T-helper 2 cell treated with Interferon-gamma antibody and Interleukin-4, amounts not matched to agents 5 μg/mL and 100 μg/mL, for 36 hours (primary cell): Measurements from ENCODE around the gene HLA-A.
"Not testable (repeated sequence)": the region's sequence is repeated elsewhere in the genome, so short reads cannot be mapped to it uniquely, and the experiment has no call there.

Experiments
- DNase-seq: peaks from one replicate; pipeline ENCODE4 v3.0.0; 2021; ENCODE audit warnings: low spot score
- H3K27ac Mint-ChIP-seq: one replicate; pipeline ENCODE4 v1.8.0; 2021; ENCODE audit warnings: mild to moderate bottlenecking, mixed read lengths
- H3K27me3 Mint-ChIP-seq: one replicate; pipeline ENCODE4 v1.8.0; 2021; ENCODE audit warnings: low read depth, mixed read lengths
- H3K36me3 Mint-ChIP-seq: one replicate; pipeline ENCODE4 v1.8.0; 2021; ENCODE audit warnings: low read depth, mixed read lengths
- H3K4me1 Mint-ChIP-seq: one replicate; pipeline ENCODE4 v1.8.0; 2021; ENCODE audit warnings: low read depth, mixed read lengths
- H3K4me3 Mint-ChIP-seq: one replicate; pipeline ENCODE4 v1.8.0; 2022; ENCODE audit warnings: mild to moderate bottlenecking, moderate library complexity, mixed read lengths
- H3K9me3 Mint-ChIP-seq: one replicate; pipeline ENCODE4 v1.8.0; 2021; ENCODE audit warnings: mixed read lengths

HLA-A gene

GRCh38 chr6:29958921-29959320 is 16.6 kb downstream of the HLA-A start:
- H3K27ac Mint-ChIP-seq = no peak overlapping the region
- no peaks in the 10 kb centered on the region for H3K27me3 Mint-ChIP-seq
- H3K4me3 Mint-ChIP-seq = no peak overlapping the region
- peaks cover 14% of the 10 kb centered on the region for H3K4me1 Mint-ChIP-seq
- DNase-seq = no peak
- no peaks in the 10 kb centered on the region for H3K36me3 Mint-ChIP-seq
- H3K9me3 Mint-ChIP-seq = no peaks in the 10 kb centered on the region

GRCh38 chr6:29959467-29959866 is 17.1 kb downstream of the HLA-A start:
- no peaks in the 10 kb centered on the region for H3K36me3 Mint-ChIP-seq
- H3K27ac Mint-ChIP-seq = no peak overlapping the region
- H3K4me1 Mint-ChIP-seq = peaks cover 18% of the 10 kb centered on the region

GRCh38 chr6:29961966-29962365 is 19.6 kb downstream of the HLA-A start:
- Mint-ChIP-seq H3K27ac (no peak overlapping the region), H3K36me3 (peaks cover 9% of the 10 kb centered on the region), H3K4me1 (peaks cover 37% of the 10 kb centered on the region), H3K27me3 (no peaks in the 10 kb centered on the region), H3K4me3 (no peak overlapping the region), H3K9me3 (no peaks in the 10 kb centered on the region)
- no peak for DNase-seq

More at GRCh38 chr6:29959467-29959866, 17.1 kb downstream of the HLA-A start:
- no peak for DNase-seq
- Mint-ChIP-seq H3K4me3 (no peak overlapping the region), H3K27me3 (no peaks in the 10 kb centered on the region), H3K9me3 (no peaks in the 10 kb centered on the region)

- H3K27me3 Mint-ChIP-seq, DNase-seq, H3K27ac Mint-ChIP-seq, H3K9me3 Mint-ChIP-seq, H3K36me3 Mint-ChIP-seq: not testable (repeated sequence)
- peak overlapping the region; percentile 23 for H3K4me3 Mint-ChIP-seq
- peaks cover 41% of the 10 kb centered on the region for H3K4me1 Mint-ChIP-seq
Measured at GRCh38 chr6:29963697-29964096, 21.4 kb downstream of the HLA-A start.

GRCh38 chr6:29964518-29964886 is 22.2 kb downstream of the HLA-A start:
- H3K27me3 Mint-ChIP-seq = no peaks in the 10 kb centered on the region
- H3K4me3 Mint-ChIP-seq = peak overlapping the region; percentile 93
- DNase-seq = no peak
- no peaks in the 10 kb centered on the region for H3K9me3 Mint-ChIP-seq
- H3K27ac Mint-ChIP-seq = peak overlapping the region; percentile 96
- H3K4me1 Mint-ChIP-seq = peaks cover 37% of the 10 kb centered on the region
- peaks cover 9% of the 10 kb centered on the region for H3K36me3 Mint-ChIP-seq

GRCh38 chr6:29964887-29965562 is 22.7 kb downstream of the HLA-A start:
- no peaks in the 10 kb centered on the region for H3K9me3 Mint-ChIP-seq
- peaks cover 37% of the 10 kb centered on the region for H3K4me1 Mint-ChIP-seq
- DNase-seq = peak; percentile 76
- H3K27ac Mint-ChIP-seq = peak overlapping the region; percentile 96
- H3K27me3 Mint-ChIP-seq = no peaks in the 10 kb centered on the region
- H3K4me3 Mint-ChIP-seq = peak overlapping the region; percentile 93
- peaks cover 9% of the 10 kb centered on the region for H3K36me3 Mint-ChIP-seq

- H3K9me3 Mint-ChIP-seq = no peaks in the 10 kb centered on the region
- peak overlapping the region; percentile 93 for H3K4me3 Mint-ChIP-seq
- H3K27ac Mint-ChIP-seq = peak overlapping the region; percentile 96
- H3K36me3 Mint-ChIP-seq = peaks cover 9% of the 10 kb centered on the region
- H3K4me1 Mint-ChIP-seq = peaks cover 37% of the 10 kb centered on the region
- DNase-seq = no peak
- no peaks in the 10 kb centered on the region for H3K27me3 Mint-ChIP-seq
Measured at GRCh38 chr6:29965563-29965872, 23.2 kb downstream of the HLA-A start.

- peaks cover 9% of the 10 kb centered on the region for H3K36me3 Mint-ChIP-seq
- H3K4me3 Mint-ChIP-seq = peak overlapping the region; percentile 93
- peak overlapping the region; percentile 96 for H3K27ac Mint-ChIP-seq
- no peaks in the 10 kb centered on the region for H3K27me3 Mint-ChIP-seq
- H3K4me1 Mint-ChIP-seq = peaks cover 37% of the 10 kb centered on the region
- H3K9me3 Mint-ChIP-seq = no peaks in the 10 kb centered on the region
- DNase-seq = peak; percentile 50
Measured at GRCh38 chr6:29965873-29966601, 23.7 kb downstream of the HLA-A start.

GRCh38 chr6:29967379-29968010 is 25.2 kb downstream of the HLA-A start:
- H3K9me3 Mint-ChIP-seq = no peaks in the 10 kb centered on the region
- H3K27me3 Mint-ChIP-seq = peaks cover 3% of the 10 kb centered on the region
- no peak for DNase-seq
- peaks cover 9% of the 10 kb centered on the region for H3K36me3 Mint-ChIP-seq
- H3K4me1 Mint-ChIP-seq = peaks cover 43% of the 10 kb centered on the region
- peak overlapping the region; percentile 93 for H3K4me3 Mint-ChIP-seq
- H3K27ac Mint-ChIP-seq = no peak overlapping the region

- Mint-ChIP-seq H3K36me3 (peaks cover 9% of the 10 kb centered on the region), H3K27ac (no peak overlapping the region), H3K9me3 (no peaks in the 10 kb centered on the region), H3K4me1 (peaks cover 40% of the 10 kb centered on the region), H3K27me3 (peaks cover 5% of the 10 kb centered on the region), H3K4me3 (no peak overlapping the region)
- no peak for DNase-seq
Measured at GRCh38 chr6:29968130-29968529, 25.8 kb downstream of the HLA-A start.

GRCh38 chr6:29968905-29969304 is 26.6 kb downstream of the HLA-A start:
- no peak for DNase-seq
- Mint-ChIP-seq H3K27ac (no peak overlapping the region), H3K27me3 (peaks cover 12% of the 10 kb centered on the region), H3K4me1 (peaks cover 37% of the 10 kb centered on the region), H3K36me3 (peaks cover 9% of the 10 kb centered on the region), H3K9me3 (no peaks in the 10 kb centered on the region), H3K4me3 (no peak overlapping the region)

- H3K36me3 Mint-ChIP-seq = peaks cover 5% of the 10 kb centered on the region
- DNase-seq = no peak
- H3K4me3 Mint-ChIP-seq = no peak overlapping the region
- peaks cover 35% of the 10 kb centered on the region for H3K4me1 Mint-ChIP-seq
- H3K27me3 Mint-ChIP-seq = peaks cover 31% of the 10 kb centered on the region
- H3K27ac Mint-ChIP-seq = no peak overlapping the region
- no peaks in the 10 kb centered on the region for H3K9me3 Mint-ChIP-seq
Measured at GRCh38 chr6:29970711-29971110, 28.4 kb downstream of the HLA-A start.

- Mint-ChIP-seq H3K27ac (no peak overlapping the region), H3K27me3 (peaks cover 58% of the 10 kb centered on the region), H3K4me1 (peaks cover 30% of the 10 kb centered on the region)
Measured at GRCh38 chr6:29974901-29975560, 32.7 kb downstream of the HLA-A start.

GRCh38 chr6:29975561-29975907 is 33.2 kb downstream of the HLA-A start:
- Mint-ChIP-seq H3K27me3 (peaks cover 58% of the 10 kb centered on the region), H3K27ac (peak overlapping the region; percentile 22), H3K4me3 (peak overlapping the region; percentile 16), H3K36me3 (peaks cover 2% of the 10 kb centered on the region), H3K4me1 (peaks cover 30% of the 10 kb centered on the region), H3K9me3 (no peaks in the 10 kb centered on the region)
- no peak for DNase-seq

More at GRCh38 chr6:29974901-29975560, 32.7 kb downstream of the HLA-A start:
- Mint-ChIP-seq H3K9me3 (no peaks in the 10 kb centered on the region), H3K4me3 (peak overlapping the region; percentile 3), H3K36me3 (peaks cover 2% of the 10 kb centered on the region)
- DNase-seq = no peak
